Amniotic epithelial cell (primary cell): Measurements from ENCODE around the gene UCN.
"Not testable (repeated sequence)": the region's sequence is repeated elsewhere in the genome, so short reads cannot be mapped to it uniquely, and the experiment has no call there.

Experiments
- DNase-seq: peaks from one replicate; pipeline ENCODE4 v3.0.0-alpha.2; 2010; ENCODE audit warnings: low read depth

Gene UCN, protein sequence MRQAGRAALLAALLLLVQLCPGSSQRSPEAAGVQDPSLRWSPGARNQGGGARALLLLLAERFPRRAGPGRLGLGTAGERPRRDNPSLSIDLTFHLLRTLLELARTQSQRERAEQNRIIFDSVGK

DNA sequence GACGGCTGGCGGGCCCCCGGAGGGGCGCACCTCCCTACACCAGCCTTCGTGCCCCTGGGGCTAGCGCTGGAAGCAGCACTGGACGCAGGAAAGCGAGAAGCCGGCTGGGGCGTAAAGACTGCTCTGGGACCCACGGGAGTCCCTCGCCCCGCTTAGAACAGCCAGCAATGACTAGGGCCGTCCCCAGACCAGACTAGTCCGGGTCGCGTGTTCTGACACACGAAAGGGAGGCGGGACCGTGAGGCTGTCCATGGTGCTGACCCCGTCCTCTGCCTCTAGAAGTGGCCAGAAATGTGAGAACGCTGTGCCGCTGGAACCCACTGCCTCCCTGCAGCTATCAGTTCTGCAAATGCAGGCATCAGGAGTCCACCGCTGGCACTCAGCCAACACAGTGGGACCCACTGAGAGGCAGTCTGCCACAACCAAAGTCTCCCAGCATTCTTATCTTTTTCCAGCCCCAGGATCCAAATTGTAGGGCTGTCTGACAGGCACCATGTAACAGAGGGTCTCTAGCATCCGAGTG is at the start of gene UCN:
UCN (minus strand) TSS at position 87 of the 523 bp plus-strand sequence. CDS start 550 bp downstream, outside the sequence.
- peak; percentile 32 for DNase-seq

DNA sequence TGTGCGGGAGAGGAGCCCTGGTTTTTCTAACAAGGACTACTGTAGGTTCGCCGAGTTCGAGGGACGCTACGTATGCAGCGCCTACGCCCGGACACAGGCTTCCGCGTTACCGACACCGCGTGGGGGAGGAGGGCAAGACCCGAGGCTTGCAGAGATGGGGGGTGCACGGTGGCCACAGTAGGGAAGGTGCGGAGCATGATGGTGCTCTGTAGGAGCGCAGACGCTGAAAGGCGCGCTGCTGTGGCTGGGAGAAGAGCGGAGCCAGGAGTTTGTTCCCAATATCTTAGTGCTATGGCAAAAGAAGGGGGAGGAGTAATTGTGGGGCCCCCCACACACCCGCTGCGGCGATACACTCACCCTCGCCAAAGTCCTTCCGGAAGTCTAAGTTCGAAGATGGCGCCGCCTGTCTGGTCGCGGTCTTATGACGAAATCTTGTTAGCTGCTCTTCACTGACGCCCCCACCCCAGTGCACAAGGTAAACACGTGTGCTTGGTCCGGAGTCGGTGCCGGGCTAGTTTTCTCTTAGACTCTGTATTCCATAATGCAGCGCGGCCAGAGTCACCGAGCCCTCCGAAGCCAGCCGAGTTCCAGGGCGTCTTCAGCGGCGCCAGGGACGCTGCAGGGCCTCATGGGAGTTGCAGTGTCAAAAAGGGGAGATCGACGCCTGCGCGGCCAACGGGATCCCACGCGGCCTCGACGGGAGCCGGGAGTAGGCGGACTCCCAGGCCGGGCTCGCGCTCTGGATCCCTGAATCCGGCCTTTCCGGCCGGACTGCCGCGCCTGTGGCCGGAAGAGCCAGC is 48.3 kb upstream of the UCN start, which contains the start of gene GTF3C2:
GTF3C2 (minus strand) TSS at position 383 of the 800 bp plus-strand sequence. CDS start 13,210 bp downstream, outside the sequence.
- peak; percentile 96 for DNase-seq

DNA sequence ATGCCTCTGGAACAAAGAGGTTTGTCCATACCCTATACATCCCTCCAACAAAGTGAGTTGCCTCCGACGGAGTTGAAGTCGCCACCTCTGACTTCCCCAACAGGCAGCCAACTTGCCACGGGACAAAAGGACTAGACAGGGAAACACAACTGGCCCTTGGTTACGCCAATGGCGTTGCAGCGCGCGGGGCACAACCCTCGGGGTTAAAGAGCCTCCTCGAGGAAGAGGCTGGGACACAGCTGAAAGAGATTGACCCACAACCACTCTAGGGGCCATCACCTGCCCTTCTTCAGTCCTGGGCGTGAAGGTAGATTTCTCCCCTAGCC is 47.8 kb upstream of the UCN start:
- peak; percentile 49 for DNase-seq

DNA sequence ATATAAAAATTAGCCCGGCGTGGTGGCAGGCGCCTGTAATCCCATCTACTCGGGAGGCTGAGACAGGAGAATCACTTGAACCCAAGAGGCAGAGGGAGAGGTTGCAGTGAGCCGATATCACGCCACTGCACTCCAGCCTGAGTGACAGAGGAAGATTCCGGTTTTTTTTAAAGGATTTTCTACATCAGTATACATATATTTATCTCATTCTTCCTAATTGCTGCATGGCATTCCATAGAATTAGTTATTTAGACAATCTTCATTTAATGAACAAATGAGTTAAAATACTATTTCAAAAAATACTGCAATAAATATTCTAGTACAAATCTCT is 46.3 kb upstream of the UCN start:
- DNase-seq = no peak

DNA sequence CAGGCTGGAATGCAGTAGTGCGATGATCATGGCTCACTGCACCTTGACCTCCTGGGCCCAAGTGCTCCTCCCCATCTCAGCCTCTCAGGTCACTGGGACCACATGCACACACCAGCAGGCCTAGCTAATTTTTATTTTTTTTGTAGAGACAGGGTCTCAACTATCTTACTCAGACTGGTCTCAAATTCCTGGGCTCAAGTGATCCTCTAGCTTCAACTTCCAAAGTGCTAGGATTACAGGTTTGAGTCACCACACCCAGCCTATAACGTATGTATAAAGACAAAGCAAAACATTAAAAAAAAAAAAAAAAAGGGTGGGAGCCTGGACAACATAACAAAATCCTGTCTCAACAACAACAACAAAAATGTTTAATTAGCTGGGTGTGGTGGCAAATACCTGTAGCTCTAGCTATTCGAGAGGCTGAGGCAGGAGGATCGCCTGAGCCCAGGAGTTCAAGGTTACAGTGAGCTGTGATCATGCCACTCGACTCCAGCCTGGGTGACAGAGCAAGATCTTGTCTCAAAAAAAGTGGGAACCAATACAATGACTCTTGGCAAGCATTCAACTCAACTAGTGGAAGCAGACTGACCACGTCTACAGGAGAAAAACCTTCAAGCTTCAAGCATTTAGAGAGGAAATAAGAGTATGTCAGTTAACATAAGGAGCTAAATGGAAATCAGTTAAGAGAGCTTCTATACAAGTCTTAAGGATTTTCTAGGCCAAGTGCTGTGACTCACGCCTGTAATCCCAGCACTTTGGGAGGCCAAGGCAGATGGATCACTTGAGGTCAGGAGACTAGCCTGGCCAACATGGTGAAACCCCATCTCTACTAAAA is 45.7 kb upstream of the UCN start:
- peak; percentile 84 for DNase-seq

DNA sequence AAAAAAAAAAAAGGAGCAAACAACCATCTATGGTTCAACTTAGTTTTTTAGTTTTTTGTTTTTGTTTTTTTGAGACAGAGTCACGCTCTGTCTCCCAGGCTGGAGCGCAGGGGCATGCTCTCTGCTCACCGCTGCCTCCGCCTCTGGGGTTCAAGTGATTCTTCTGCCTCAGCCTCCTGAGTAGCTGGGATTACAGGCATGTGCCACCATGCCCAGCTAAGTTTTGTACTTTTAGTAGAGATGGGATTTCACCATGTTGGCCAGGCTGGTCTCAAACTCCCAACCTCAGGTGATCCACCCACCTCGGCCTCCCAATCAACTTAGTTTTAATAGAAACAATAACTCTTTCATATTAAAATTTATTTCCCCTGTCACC is 45.1 kb upstream of the UCN start:
- not testable (repeated sequence) for DNase-seq

DNA sequence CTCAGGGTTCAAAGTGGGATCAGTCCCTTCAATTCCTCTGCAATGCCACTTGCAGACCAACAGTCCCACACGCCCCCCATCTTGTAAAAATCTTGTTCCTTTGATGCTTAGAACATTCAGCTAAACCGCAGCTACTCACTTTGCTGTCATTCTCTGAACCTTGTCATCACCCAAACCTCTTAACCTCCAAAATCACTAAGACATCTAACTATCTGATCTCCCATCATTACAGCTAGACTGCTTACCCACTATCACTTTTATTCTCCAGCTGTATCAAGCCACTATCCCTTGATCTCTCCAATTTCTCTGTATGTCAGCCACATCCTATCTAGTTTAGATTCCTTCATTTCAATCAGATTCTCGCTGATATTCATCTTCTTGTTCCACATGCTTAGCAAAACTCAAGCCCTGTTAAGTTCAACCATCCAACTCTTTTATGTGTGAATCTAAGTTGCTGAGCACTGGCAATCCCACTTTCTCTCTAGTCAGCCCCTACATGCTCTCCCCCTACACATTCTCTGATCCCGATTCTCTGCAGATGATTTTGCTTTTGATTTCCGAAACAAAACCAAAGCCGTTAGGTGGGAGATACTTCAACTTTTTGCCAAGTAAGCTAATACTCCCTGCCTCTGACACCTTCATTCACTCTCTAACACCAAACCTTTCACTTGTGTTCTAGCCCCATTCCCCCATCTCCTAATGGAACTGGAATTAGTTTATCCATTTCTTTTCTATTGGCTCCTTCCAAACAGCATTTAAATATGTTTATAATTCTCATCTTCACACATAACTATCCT is 43.8 kb upstream of the UCN start:
- no peak for DNase-seq

DNA sequence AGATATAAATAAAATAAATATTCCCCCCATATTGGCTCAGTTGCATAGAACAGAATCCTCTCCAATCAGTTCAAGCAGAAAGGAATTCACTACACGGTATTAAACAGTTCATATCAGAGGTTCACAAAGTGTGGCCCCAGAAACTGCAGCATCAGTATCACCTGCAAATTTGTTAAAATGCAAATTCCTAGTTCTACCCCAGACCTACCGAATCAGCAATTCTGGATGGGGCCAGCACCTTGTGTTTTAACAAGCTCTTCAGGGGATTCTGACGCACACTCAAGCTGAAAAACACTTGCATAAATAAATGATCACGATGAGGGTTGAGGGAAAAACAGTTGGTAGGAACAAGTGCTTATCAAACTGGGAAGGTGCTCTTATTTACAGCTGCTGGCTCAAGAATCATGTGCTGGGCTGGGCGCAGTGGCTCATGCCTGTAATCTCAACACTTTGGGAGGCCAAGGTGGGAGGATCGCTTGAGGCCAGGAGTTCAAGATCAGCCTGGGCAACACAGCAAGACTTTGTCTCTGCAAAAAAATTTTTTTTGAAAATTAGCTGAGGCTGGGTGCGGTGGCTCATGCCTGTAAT is 42.0 kb upstream of the UCN start:
- DNase-seq = no peak

DNA sequence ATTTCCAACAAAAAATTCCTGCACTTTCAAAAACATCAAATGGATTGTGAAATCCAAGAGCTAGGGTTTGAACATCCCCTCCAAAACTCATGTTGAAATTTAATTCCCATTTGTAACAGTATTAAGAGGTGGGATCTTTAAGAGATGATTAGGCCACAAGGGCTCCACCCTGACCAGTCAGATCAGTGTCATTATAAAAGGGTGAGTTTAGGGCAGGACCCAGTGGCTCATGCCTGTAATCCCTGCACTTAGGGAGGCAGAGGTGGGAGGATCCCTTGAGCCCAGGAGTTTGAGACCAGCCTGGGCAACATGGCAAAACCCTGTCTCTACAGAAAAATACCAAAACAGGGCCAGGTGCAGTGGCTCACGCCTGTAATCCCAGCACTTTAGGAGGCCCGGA is 39.4 kb upstream of the UCN start:
- DNase-seq = no peak

DNA sequence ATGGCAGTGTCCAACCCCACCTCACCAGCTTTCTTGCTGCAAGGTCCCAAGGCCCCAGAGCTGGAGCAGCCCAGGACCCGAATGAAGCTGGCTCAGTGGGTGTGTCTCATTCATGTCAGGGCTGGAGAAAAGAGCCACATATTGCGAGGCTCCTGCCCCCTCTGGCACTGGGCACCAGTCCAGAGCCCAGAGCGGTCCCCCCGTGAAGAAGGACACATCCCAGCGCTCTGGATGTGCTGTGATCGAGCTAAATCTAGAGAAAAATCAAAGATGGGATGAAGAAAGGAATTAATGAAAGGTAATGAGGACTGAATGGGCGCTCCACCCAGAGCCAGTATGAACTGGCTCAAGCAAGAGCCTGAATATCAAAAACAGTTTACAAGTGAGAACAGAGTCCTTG is 27.9 kb upstream of the UCN start:
- no peak for DNase-seq

DNA sequence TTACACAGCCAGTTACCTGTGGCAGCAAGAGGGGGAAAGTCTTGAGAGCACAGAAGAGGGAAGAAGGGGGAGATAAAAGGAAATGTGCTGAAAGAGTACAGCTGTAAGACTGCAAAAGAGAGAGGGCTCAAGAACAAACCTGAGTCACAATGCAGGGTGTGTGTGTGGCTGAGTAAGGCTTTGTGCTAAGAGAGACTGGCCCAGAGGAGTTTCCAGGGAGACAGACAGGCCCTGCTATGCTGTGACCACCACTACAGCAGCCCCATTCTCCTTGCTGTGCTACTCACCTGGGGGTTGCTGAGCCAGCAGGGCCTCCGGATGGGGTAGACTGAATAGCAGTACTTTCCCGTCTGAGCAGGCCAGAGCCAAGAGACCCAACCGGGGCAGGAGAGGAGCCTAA is 27.1 kb upstream of the UCN start:
- no peak for DNase-seq

DNA sequence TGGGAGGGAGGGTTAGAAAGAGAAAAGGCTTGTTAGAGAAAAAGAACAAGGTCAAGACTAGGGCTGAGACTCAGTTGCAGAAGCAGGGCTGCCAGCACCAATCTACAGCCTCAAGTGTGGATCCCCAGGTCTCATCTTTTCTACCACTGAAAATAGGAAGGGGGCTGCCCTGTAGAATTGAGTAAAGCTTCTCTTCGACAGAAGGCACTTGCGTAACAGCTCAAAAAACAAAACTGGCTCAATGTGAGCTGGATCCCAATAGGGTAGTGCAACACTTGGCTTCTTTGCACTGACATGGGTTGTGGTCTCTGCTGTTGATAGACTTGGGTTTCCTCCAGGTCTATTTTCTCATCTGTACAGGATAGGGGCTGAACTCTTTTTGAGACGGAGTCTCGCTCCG is 16.5 kb upstream of the UCN start:
- no peak for DNase-seq

DNA sequence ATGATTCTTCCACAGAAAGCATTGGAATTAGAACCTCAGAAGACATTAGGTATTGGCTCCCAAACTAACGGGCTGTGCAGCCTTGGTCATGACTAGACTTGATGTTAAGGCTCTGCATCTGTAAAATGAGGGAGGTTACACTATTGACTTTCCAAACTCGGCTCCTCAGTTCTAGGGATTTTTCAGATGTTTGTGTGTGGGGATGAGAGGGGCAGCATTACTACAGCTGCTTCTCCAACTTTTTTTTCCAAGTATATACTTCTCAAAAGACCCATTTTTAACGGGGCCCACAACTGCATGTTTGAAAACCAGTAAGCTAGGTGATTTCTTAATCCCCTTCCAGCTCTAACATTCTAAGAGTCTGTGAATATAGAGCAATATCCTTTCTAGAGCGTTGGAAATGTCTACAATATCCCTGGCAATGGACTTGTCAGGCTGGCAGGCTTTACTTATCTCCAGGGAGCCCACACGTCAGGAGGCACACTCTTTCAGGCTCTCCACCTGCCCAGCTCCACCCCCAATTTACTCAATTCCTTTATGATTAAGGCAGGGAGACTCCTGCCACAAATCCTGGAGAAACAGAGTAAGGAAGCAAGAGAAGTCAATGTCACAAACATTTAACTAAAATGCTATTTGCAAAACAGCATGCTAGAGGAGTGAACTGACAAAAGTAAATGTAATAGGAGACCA is 15.5 kb upstream of the UCN start:
- peak; percentile 24 for DNase-seq

DNA sequence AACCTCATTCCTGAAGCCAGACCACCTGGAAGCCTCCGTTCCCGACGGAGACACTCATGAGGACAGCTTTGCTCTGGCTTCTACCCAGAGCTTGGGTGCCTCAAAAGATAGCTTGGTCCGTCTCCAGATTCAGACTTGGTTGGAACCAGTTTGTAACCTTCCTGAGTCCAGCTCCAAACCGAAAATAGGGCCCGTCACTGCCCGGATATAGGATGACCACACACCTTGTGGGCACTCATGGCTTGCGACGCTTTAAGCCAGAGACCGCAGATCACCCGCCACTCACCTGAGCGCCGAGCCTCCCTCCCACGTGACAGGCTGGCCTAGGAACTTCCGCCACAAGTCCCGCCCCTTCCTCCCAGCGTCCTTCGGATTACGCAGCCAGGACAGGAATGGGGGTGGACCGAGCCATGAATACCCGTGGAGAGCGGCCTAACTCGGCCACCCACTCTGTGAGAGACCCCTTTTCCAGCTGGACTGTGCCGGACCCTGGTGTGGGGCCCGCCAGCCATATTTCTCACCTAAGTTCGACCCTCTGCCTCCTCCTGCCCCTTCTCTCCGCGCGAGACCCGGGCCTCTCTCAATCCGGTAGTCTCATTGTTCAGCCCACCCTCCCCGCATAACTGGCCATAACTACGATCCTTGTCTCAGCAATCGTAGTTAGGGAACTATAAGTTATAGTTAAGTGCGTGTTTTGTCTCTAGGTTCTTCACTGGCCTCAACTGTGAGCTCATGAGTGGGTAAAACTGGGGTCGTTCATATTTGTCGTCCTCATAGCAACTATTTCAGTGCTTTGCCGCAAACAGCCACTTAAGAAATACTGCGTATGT is 14.7 kb upstream of the UCN start, which contains the start of gene MPV17:
MPV17 (minus strand) TSS at position 332 of the 830 bp plus-strand sequence. CDS start 580 bp downstream, outside the sequence.
- DNase-seq = peak; percentile 89

DNA sequence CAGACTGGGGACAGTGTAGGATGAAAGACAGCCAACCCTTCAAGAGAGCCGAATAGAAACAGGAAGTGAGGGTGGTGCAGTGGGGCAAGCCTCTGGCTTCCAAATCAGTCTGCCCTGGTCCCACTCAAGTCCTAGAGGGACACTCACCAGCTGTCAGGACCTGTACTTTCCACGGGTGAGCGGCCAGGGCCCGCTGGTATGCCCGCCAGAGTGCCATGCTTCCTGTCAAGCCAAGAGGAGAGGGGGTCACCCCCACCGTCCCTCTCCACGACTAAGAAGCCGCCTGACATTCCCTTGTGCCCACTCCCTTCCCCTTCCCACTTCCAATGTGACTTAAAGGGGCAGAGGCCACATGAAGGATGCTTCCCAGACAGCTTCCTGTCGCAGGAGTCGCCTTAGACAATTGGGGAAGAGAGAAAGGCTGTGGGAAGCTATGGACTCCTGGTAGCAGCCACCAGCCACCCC is 14.1 kb upstream of the UCN start:
- no peak for DNase-seq

DNA sequence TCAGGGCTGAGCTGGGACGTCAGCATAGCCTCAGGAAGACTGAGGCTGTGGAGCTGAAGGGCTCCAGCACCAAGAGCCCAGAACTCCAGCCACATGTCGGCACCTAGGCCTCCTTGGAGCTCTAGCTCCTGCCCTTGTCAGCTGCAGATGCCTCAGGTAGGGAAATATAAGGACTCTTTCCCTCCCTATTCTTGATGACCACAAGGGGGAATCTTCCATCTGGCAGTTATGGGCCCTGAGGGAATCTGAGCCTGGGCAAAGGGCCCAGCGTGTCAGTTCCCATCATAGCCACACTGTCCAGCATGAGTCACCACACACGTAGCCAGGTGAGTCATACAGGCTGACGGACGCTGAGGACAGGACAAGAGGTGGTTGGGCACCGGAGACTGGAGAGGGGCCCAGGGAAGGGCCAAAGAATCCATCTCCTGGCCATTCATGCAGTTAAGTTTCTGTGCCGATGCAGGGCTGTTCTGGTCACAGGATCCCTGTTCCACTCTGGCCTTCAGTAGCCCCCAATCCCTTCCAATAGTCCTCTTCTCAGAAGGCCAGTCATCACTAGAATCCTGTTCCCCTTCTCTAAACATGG is 12.8 kb upstream of the UCN start:
- DNase-seq = peak; percentile 96

DNA sequence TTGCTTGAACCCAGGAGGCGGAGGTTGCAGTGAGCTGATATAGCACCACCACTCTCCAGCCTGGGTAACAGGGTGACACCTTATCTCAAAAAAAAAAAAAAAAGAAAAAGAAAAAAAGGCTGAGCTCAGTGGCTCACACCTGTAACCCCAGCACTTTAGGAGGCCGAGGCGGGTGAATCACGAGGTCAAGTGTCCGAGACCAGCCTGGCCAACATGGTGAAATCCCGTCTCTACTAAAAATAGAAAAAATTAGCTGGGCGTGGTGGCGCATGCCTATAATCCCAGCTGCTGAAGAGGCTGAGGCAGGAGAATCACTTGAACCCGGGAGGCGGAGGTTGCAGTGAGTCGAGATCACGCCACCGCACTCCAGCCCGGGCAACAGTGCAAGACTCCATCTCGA is 11.6 kb upstream of the UCN start:
- DNase-seq = not testable (repeated sequence)

DNA sequence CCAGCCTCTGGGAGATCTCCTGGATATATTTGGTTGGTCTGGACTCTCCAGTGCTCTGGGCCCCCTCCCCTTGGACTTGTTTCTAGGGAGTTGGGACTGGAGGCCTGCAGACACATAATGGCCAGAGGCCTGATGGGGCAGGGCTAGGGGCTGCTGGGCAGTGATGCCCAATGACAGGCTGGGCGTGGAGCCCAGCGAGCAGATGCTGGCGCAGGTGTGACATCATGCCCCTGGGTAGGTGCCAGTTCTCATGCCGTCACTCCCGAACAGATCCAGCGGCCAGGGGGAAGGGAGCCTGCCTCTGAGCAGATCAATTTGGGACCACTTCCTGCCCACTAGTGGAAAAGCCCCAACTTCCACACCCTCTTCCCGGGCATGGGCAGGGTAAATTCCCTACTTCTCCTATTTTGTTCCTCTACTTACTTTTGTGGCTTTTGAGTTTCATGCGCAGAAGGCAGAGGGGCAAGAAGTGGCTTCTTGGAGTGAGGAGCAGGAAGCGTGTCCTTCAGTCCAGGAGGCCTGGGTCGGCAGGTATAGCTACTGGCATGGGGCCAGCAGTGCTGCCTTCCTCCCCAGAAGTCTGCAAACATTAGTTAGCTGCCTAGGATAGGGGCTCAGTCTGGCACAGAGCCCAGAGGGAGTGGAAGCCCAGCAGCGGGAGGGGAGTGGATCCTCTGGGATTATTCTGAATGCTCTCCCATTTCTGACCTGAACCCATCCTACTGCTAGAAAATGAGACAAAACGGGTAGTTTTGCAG is 8.6 kb upstream of the UCN start:
- no peak for DNase-seq

DNA sequence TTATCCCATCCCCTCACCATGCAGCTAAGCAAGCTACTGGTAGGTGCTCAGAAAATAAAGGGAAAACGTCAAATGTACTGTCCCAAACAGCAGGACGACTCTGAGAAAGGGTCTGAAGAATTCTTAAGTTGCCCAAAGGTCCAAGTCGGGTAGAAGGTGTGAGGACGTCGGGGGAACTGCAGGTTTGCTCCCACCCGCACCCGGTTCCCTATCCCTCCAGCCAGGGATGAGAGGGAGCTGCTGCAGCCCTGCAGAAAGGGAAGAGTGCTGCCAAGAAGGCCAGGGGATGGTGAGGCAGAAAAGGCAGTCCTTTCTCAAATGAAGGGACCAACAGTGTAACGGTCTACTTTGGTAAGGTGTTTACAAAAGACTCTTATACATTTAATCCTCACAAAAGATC is 6.9 kb upstream of the UCN start:
- no peak for DNase-seq
